ENCODE data around the gene WNT8B. TPM values are rescaled to one million over a fixed set of nuclear protein-coding genes. Genes with fewer than 3 reads are reported as not detected.

Gene WNT8B
- total and polyA plus RNA-seq, 9 of the 15 experiments (the other 6 are each of a cell fraction or from before 2014, with no cell fraction given): not detected

DNA sequence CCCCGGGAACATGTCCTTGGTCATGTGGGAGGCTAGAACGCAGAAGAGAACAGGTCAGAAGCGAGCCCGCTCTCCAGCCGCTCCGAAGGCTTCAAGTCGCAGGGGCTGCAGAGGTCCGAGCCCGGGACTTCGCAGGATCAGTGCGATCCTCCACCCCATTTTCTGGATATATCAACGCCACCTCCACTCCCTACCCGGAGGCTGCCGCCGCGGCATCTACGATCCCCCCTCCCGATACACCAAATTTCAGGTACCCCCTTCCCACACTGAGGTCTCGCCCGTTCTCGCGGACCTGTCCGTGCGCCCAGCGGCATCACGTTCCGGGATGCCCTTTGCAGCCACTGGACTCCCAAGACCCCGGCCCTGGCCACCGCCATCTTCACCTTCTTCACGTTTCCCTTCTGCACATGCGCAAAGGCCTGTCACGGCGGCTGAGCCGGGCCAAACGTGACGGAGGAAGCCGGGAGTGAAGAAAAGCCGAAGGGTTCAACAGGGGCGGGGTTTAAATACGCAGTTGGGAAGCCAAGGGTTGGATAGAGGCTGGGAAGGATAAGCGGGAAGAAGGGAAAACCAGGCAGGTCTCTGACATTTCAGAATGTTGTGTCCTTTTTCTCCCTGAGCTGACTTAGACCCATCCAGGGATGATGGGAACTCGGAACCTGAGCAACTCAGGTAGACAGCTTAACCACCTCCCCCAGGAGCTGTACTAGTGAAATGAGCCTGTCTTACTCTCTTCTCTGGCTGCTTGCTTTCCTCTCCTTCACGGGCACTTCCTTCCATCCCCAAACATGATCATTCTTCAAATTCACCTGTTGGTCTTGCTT is 66.9 kb downstream of the WNT8B start, which contains the start of gene NDUFB8 (continued):
- TF ChIP-seq, protein P1, sequence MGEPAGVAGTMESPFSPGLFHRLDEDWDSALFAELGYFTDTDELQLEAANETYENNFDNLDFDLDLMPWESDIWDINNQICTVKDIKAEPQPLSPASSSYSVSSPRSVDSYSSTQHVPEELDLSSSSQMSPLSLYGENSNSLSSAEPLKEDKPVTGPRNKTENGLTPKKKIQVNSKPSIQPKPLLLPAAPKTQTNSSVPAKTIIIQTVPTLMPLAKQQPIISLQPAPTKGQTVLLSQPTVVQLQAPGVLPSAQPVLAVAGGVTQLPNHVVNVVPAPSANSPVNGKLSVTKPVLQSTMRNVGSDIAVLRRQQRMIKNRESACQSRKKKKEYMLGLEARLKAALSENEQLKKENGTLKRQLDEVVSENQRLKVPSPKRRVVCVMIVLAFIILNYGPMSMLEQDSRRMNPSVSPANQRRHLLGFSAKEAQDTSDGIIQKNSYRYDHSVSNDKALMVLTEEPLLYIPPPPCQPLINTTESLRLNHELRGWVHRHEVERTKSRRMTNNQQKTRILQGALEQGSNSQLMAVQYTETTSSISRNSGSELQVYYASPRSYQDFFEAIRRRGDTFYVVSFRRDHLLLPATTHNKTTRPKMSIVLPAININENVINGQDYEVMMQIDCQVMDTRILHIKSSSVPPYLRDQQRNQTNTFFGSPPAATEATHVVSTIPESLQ (CRISPR knock-in tag; IDR thresholded peaks at IDR 0.05): 0 out of 2 replicates have a peak, but pooled peaks have one; percentile 62
- TF ChIP-seq, protein P2, sequence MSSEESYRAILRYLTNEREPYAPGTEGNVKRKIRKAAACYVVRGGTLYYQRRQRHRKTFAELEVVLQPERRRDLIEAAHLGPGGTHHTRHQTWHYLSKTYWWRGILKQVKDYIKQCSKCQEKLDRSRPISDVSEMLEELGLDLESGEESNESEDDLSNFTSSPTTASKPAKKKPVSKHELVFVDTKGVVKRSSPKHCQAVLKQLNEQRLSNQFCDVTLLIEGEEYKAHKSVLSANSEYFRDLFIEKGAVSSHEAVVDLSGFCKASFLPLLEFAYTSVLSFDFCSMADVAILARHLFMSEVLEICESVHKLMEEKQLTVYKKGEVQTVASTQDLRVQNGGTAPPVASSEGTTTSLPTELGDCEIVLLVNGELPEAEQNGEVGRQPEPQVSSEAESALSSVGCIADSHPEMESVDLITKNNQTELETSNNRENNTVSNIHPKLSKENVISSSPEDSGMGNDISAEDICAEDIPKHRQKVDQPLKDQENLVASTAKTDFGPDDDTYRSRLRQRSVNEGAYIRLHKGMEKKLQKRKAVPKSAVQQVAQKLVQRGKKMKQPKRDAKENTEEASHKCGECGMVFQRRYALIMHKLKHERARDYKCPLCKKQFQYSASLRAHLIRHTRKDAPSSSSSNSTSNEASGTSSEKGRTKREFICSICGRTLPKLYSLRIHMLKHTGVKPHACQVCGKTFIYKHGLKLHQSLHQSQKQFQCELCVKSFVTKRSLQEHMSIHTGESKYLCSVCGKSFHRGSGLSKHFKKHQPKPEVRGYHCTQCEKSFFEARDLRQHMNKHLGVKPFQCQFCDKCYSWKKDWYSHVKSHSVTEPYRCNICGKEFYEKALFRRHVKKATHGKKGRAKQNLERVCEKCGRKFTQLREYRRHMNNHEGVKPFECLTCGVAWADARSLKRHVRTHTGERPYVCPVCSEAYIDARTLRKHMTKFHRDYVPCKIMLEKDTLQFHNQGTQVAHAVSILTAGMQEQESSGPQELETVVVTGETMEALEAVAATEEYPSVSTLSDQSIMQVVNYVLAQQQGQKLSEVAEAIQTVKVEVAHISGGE (CRISPR knock-in tag; IDR thresholded peaks at IDR 0.05): peak in 1 of 3 experiments; percentile 51; a peak in 1 of 6 replicates
- TF ChIP-seq NFE2L1 (tag; IDR thresholded peaks at IDR 0.05; ENCODE audit: borderline replicate concordance, low read depth): no peak
- TF ChIP-seq HCFC1 (IDR thresholded peaks at IDR 0.05; ENCODE audit: low read depth, low read length): peak; percentile 39; the same call in 1 of the 2 replicates
- TF ChIP-seq NFXL1 (CRISPR knock-in tag; IDR thresholded peaks at IDR 0.05): no peak
- 0 out of 4 replicates have a peak, but pooled peaks of 1 of the 2 experiments have one; percentile 32 for TF ChIP-seq ARNT (IDR thresholded peaks at IDR 0.05)
- TF ChIP-seq CTBP1 (IDR thresholded peaks at IDR 0.05; ENCODE audit: borderline replicate concordance): peak; percentile 28; the same call in 1 of the 2 replicates
- peak; percentile 71 for TF ChIP-seq TAF9B (IDR thresholded peaks at IDR 0.05; ENCODE audit: partially characterized antibody)
- 0 out of 2 replicates have a peak, but pooled peaks have one; percentile 24 for TF ChIP-seq MYC (IDR thresholded peaks at IDR 0.05; ENCODE audit: low read depth, low read length)
- no peak for TF ChIP-seq MYC (CRISPR knock-in tag; IDR thresholded peaks at IDR 0.05; ENCODE audit: borderline replicate concordance, low read depth)
- no peak for TF ChIP-seq SRSF7 (optimal IDR thresholded peaks at IDR 0.05; ENCODE audit: low read depth, low read length)
- peak; percentile 79 for TF ChIP-seq CREM (IDR thresholded peaks at IDR 0.05; ENCODE audit: low read depth)
- peak; percentile 94 for TF ChIP-seq PRDM10 (IDR thresholded peaks at IDR 0.05; ENCODE audit: partially characterized antibody)
- TF ChIP-seq RBM22 (IDR thresholded peaks at IDR 0.05; ENCODE audit: low read depth, low read length, poor library complexity, severe bottlenecking): no peak
- TF ChIP-seq ZNF79 (CRISPR knock-in tag; IDR thresholded peaks at IDR 0.05; ENCODE audit: low read depth): no peak
- TF ChIP-seq RB1 (IDR thresholded peaks at IDR 0.05; ENCODE audit: low read depth): 0 out of 2 replicates have a peak, but pooled peaks have one; percentile 30
- TF ChIP-seq CREB1 (IDR thresholded peaks at IDR 0.05): peak; percentile 34; the same call in 1 of the 2 replicates
- peak; percentile 80 for TF ChIP-seq CREB1 (CRISPR knock-in tag; IDR thresholded peaks at IDR 0.05)
